H1 (cell line): ENCODE results near the gene NUDT7. TPM values are rescaled to one million over a fixed set of nuclear protein-coding genes. Genes with fewer than 3 reads are reported as not detected.

Experiments used
- CHD2 ChIP-seq: IDR thresholded peaks from 2 replicates; pipeline ENCODE4 v1.6.1; 2012; ENCODE audit warnings: low read length, improper control_type of control experiment
- GTF2F1 ChIP-seq: IDR thresholded peaks from 2 replicates; pipeline ENCODE4 v1.6.1; 2012; ENCODE audit warnings: low read depth, low read length, improper control_type of control experiment, borderline replicate concordance
- POLR2AphosphoS5 ChIP-seq: IDR thresholded peaks from 2 replicates; pipeline ENCODE4 v1.6.1; 2011; ENCODE audit warnings: low read depth, low read length
- SAP30 ChIP-seq: fragments of 300-600 bp; sonication (generic); IDR thresholded peaks from 2 replicates; pipeline ENCODE4 v1.7.1; 2012; ENCODE audit warnings: low read length, moderate library complexity, mild to moderate bottlenecking, inconsistent platforms; ENCODE audit not compliant: insufficient read depth, insufficient replicate concordance
- SP2 ChIP-seq: IDR thresholded peaks from 2 replicates; pipeline ENCODE4 v1.6.1; 2012; ENCODE audit warnings: mild to moderate bottlenecking, low read length, inconsistent platforms
- TAF1 ChIP-seq: IDR thresholded peaks from 2 replicates; pipeline ENCODE4 v1.6.1; 2011; ENCODE audit warnings: mild to moderate bottlenecking, low read depth, low read length
- TAF7 ChIP-seq: optimal IDR thresholded peaks from 2 replicates; pipeline ENCODE3; 2011; ENCODE audit warnings: low read depth, mild to moderate bottlenecking, inconsistent platforms, low read length, moderate library complexity, borderline replicate concordance
- polyA plus RNA-seq, 7 experiments: library from polyadenylated mRNA; depleted of rRNA in 3 of 7; stranded (reverse) in 5 of 7; unstranded in 2 of 7; fragments of >200 nt in 5 of 7; fragments of 200-250 nt in 2 of 7; gene quantifications; 1 replicate in 5 of 7; 2 replicates in 1 of 7; 4 replicates in 1 of 7; pipeline versions ENCODE4 v1.2.1 to v1.2.3, GENCODE V29; 2011 to 2013; ENCODE audit warnings: missing spikeins in 2 of 7, mixed read lengths in 2 of 7
- total RNA-seq: library from RNA; stranded (reverse); fragmentation: NEBNext Ultra II Directional; extraction: Animal tissue kit (Norgen Biotek cat#: 25700); gene quantifications from 2 replicates; pipeline ENCODE4 v1.2.1, GENCODE V29; 2021

The NUDT7 gene
- total and polyA plus RNA-seq, 2 of the 8 experiments (the other 6 are each of a cell fraction or from before 2014, with no cell fraction given): 8.8 to 19.7 TPM

- no peak for TF ChIP-seq SAP30
- no peak for TF ChIP-seq SP2
- no peak for TF ChIP-seq GTF2F1
- TF ChIP-seq POLR2AphosphoS5: no peak
- TF ChIP-seq TAF7: no peak
- TF ChIP-seq CHD2: no peak
- no peak for TF ChIP-seq TAF1
Observed at GRCh38 chr16:77729951-77730350, 7.6 kb downstream of the NUDT7 start (continued).
